GM18907 (cell line): ENCODE data around the gene ABCC10.
"Not testable (repeated sequence)": the region's sequence is repeated elsewhere in the genome, so short reads cannot be mapped to it uniquely, and the experiment has no call there.

ENCODE experiments used
- ATAC-seq: cut with Tn5 transposase; IDR thresholded peaks from one replicate; pipeline ENCODE4 v1.9.1; 2021; ENCODE audit warnings: mild to moderate bottlenecking, moderate library complexity; ENCODE audit not compliant: unreplicated experiment

ABCC10 gene

GRCh38 chr6:43444582-43444981, 17.2 kb downstream of the ABCC10 start:
- no peak for ATAC-seq

- ATAC-seq, result no peak
Measured at GRCh38 chr6:43445576-43445975, 18.2 kb downstream of the ABCC10 start.

GRCh38 chr6:43447604-43448003, 20.3 kb downstream of the ABCC10 start:
- no peak for ATAC-seq

- ATAC-seq, result no peak
Measured at GRCh38 chr6:43448916-43449315, 21.6 kb downstream of the ABCC10 start.

GRCh38 chr6:43450699-43451131, 23.4 kb downstream of the ABCC10 start:
- no peak for ATAC-seq

- ATAC-seq, result no peak
Measured at GRCh38 chr6:43451348-43451747, 24.0 kb downstream of the ABCC10 start.

GRCh38 chr6:43451939-43452338, 24.6 kb downstream of the ABCC10 start:
- no peak for ATAC-seq

- no peak for ATAC-seq
Measured at GRCh38 chr6:43452896-43453295, 25.6 kb downstream of the ABCC10 start.

GRCh38 chr6:43453831-43454230, 26.5 kb downstream of the ABCC10 start:
- ATAC-seq, result no peak

GRCh38 chr6:43454290-43454695, 27.0 kb downstream of the ABCC10 start:
- peak; percentile 58 for ATAC-seq

- peak; percentile 30 for ATAC-seq
Measured at GRCh38 chr6:43454696-43455530, 27.6 kb downstream of the ABCC10 start.

- peak; percentile 28 for ATAC-seq
Measured at GRCh38 chr6:43455531-43456428, 28.4 kb downstream of the ABCC10 start, which contains the start of gene DLK2. TSS of gene DLK2 (minus strand) at chr6:43455548. CDS start at chr6:43454825, 723 bp downstream.

GRCh38 chr6:43457643-43458042, 30.3 kb downstream of the ABCC10 start:
- no peak for ATAC-seq

- ATAC-seq, result not testable (repeated sequence)
Measured at GRCh38 chr6:43458154-43458553, 30.8 kb downstream of the ABCC10 start.

- no peak for ATAC-seq
Measured at GRCh38 chr6:43459535-43459934, 32.2 kb downstream of the ABCC10 start.

GRCh38 chr6:43460032-43460431, 32.7 kb downstream of the ABCC10 start:
- no peak for ATAC-seq

GRCh38 chr6:43461936-43462335, 34.6 kb downstream of the ABCC10 start:
- ATAC-seq, result no peak

GRCh38 chr6:43464337-43464736, 37.0 kb downstream of the ABCC10 start:
- no peak for ATAC-seq

GRCh38 chr6:43465948-43466347, 38.6 kb downstream of the ABCC10 start:
- ATAC-seq, result no peak

- ATAC-seq, result not testable (repeated sequence)
Measured at GRCh38 chr6:43467265-43467664, 39.9 kb downstream of the ABCC10 start.

- ATAC-seq, result no peak
Measured at GRCh38 chr6:43467752-43468151, 40.4 kb downstream of the ABCC10 start.

- ATAC-seq, result no peak
Measured at GRCh38 chr6:43468240-43468639, 40.9 kb downstream of the ABCC10 start.
